Putamen (tissue), 1 donor: ENCODE data around the gene AIFM1.
"Not testable (repeated sequence)": the region's sequence is repeated elsewhere in the genome, so short reads cannot be mapped to it uniquely, and the experiment has no call there.

Experiments used
- DNase-seq: peaks from one replicate; pipeline ENCODE4 v3.0.0-alpha.2; 2016; ENCODE audit warnings: low spot score

AIFM1 gene

GRCh38 chrX:130118441-130119311 lies 47.0 kb downstream of the AIFM1 start:
- DNase-seq, result no peak

- DNase-seq, result no peak
These were observed 48.5 kb downstream of the AIFM1 start for GRCh38 chrX:130117166-130117565.

GRCh38 chrX:130115119-130115885 lies 50.3 kb downstream of the AIFM1 start:
- DNase-seq, result not testable (repeated sequence)

DNA sequence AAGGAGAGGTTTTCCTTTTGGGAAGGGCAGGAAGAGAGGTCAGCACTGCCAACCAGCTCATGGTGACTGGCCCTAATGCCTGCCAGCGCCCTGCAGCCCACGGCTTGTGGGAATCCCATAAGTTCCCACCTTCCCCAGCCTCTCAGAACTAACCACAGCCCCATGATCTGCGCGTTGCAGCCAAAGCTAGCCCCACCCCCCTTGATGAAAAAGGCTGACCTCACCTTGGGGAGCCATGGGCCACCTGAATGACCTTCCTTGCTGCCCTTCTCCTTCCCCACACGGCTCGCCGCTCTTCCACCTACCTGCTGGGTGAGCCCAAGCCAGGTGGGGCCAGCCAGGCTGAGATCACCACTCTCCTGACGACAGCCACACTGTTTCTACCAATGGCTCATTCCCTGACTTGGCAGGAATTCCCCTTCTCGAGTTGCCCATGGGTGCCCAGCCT lies 51.5 kb downstream of the AIFM1 start:
- no peak for DNase-seq

DNA sequence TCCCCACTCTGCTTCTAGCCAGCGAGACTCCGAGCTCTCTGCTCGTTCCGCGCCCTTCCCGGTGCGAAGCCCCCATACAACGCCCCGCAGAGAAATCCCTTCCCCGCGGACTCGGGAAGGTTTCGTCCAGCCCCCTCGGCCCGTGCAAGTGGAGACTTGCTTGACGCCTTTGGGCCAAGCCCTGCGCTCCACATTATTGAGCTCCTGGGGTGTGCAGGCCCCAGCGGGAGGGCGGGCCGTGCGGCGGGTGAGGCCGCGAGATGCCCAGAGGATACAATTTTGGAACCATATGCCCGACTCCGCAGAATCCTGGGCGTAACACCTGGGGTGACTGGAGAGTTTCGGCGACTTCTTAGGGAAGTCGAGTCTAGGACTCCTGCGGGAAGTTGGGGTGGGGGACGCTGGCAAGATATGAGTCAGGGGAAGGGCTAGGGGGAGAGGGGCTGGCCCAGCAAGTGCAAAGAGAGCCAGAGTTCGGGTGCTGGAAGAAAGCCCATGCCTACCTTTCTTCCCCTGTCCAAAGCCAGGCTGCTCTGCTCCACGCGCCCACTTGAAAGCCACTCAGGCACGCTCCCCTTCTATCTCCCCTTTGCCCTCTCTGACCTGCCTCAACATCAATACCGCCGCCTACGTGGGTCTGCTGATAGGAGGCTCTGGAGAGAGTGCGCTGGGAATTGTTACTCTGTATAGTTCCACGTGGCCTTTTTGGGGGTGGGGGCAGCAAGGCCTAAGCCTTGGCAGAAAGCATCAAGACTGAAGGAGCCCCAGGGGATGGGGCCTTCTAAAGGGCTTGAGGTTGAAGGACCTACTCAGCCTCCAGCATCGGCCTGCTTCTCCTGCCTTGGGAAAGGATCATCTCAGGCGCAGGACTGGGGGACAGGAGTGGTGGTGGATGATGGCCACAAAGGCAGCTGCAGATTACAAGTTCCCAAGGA lies 54.2 kb downstream of the AIFM1 start:
- DNase-seq, result no peak

GRCh38 chrX:130110379-130111219 lies 55.0 kb downstream of the AIFM1 start, which contains the start of gene ELF4:
ELF4 (minus strand) TSS chrX:130110497; CDS start chrX:130081330, 29,167 bp downstream.
- no peak for DNase-seq

DNA sequence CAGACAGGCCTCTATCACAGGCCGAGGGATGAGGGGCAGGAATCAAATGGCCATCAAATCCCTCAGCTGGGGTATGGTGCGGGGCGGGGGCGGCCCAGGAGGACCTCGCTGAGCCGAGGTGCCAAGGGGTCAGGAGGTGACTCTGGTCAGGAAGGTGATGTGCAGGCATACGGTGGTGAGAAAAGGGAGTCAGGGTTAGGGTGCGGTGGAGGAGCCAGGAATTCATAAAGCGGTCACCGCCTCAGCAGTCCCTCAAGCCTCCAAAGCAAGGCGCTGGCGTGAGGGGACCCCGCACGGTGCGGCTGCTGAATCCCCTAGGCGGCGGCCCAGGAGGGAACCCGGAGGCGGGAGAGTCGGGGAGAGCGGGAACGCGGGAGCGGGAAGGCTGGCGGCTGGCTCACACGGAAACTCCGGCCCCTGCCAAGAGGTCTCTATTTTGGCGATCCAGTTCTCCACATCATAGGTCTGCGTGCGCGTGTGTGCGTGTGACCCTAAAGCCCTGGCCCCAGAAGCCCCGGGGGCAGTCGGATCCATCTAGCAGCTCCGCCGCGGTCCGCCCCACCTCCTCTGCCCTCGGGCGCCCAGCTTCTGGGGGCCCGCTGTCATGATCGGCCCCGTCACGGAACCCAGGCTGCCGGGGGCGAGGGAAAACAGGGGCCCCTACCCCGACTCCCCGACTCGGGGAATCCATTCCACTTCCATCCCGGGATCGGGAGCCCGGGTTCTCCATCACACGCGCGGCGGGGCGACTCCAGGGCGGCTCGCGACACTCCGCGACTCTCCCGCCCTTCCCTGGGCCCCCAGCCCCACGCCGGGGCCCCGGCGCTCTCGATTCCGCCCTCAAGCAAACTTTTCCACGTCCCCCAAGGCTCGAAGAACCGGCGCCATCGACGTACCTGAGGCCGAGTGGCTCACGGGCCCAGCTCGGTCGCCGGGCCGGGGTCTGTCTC lies 55.9 kb downstream of the AIFM1 start:
- DNase-seq, result no peak

GRCh38 chrX:130108647-130109428 lies 56.8 kb downstream of the AIFM1 start:
- no peak for DNase-seq

GRCh38 chrX:130106071-130106470 lies 59.6 kb downstream of the AIFM1 start:
- no peak for DNase-seq

- DNase-seq, result no peak
These were observed 60.4 kb downstream of the AIFM1 start for GRCh38 chrX:130105244-130105643.

- DNase-seq, result no peak
These were observed 62.0 kb downstream of the AIFM1 start for GRCh38 chrX:130103605-130104004.

DNA sequence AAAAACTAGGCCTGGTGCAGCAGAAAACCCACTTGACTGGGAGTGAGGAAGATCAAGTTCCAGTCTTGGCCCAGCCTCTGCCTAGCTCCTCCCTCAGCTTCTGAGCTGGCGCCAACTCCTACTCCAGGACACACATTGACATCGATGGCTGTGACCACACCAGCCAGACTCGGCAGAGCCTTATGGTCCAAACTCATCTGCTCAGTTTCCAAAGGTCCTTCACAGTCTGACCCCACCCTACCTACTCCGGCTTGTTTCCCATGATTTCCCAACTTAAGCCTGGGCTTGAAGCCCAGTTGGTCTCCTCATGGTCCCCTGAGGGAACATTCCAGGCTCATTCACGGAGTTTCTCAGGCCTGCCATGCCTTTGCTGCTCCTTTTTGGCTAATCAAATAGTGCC lies 65.5 kb downstream of the AIFM1 start:
- DNase-seq, result no peak

DNA sequence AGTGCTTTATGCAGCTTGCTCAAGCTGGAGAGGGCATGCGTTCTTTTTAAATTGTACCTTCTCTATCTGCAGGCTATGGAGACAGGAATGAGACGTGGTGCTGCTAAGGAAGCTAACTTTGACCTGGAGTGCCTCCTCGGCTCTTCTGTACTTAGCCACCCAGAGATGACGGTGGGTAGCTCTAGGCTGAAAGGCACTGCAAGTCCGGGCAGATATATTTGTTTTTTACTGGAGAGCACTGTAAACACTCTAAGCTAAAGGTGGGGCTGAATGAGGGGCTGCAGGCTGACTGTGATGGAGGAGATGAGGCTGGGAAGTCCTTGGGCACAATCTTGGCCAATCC lies 67.5 kb downstream of the AIFM1 start:
- DNase-seq, result no peak

GRCh38 chrX:130097507-130098209 lies 68.0 kb downstream of the AIFM1 start:
- no peak for DNase-seq

- DNase-seq, result no peak
These were observed 70.2 kb downstream of the AIFM1 start for GRCh38 chrX:130095249-130096030.

- DNase-seq, result no peak
These were observed 70.9 kb downstream of the AIFM1 start for GRCh38 chrX:130094696-130095095.

DNA sequence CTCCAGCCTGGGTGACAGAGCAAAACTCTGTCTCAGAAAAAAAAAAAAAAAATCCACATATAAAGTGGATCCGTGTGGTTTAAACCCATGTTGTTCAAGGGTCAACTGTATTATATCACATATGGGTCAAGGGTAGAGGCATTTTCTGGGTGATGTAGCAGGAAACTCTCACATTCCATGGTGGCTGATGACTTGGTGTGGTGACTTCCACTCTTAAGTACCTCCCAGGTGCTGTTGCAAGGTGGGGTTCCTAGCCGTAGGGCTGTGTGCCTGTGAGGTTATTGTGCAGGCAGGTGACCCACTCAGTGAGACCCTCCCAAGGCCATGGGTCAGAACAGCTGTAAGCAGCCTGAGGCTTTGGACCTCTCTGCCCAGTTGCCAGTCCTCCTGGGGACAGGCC lies 72.4 kb downstream of the AIFM1 start:
- DNase-seq, result no peak
